GM21447 (cell line): ENCODE measurements around the gene EEF1AKMT3.
A peak's percentile ranks its signal among the peaks of the same experiment; 100 is the strongest.
"Not testable (repeated sequence)": the region's sequence is repeated elsewhere in the genome, so short reads cannot be mapped to it uniquely, and the experiment has no call there.

Experiments
- ATAC-seq: cut with Tn5 transposase; IDR thresholded peaks from one replicate; pipeline ENCODE4 v1.9.1; 2021; ENCODE audit not compliant: unreplicated experiment

The EEF1AKMT3 gene

GRCh38 chr12:57764662-57765002 lies 7.8 kb upstream of the EEF1AKMT3 start:
- ATAC-seq: no peak

DNA sequence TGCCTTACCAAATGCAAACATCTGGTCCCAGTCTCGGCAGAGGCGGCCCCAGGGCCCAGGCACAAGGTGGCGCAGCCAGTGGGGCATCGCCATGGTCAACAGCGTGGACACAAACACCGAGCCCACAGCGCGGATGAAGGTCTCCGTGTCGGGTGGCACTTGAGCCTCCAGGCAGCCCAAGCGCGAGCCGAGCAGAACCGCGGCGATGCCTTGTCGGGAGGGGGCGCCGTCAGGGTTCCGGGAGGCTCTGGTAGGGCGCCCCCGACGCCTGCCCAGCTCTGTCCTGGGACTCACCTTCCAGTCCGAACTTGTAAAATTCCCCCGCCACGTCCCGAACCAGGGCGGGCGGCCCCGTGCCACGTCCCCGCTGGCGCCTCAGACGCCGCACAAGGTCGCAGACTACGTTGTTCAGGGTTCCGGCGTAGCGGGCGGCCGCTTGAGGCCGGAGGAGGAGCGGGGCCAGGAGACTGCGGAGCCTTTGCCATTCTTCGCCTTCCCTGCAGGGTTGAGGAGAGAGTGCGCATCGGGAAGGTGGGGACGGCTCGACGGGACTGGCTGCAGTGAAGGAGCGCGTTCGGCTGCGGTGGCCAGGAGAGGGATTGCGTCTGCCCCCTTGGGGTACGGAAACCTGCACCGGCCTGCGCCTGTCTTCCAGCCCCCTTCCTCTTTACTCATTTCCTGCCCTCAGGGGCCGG lies 7.3 kb upstream of the EEF1AKMT3 start:
- ATAC-seq: no peak

GRCh38 chr12:57765698-57766463 lies 6.5 kb upstream of the EEF1AKMT3 start:
- no peak for ATAC-seq

DNA sequence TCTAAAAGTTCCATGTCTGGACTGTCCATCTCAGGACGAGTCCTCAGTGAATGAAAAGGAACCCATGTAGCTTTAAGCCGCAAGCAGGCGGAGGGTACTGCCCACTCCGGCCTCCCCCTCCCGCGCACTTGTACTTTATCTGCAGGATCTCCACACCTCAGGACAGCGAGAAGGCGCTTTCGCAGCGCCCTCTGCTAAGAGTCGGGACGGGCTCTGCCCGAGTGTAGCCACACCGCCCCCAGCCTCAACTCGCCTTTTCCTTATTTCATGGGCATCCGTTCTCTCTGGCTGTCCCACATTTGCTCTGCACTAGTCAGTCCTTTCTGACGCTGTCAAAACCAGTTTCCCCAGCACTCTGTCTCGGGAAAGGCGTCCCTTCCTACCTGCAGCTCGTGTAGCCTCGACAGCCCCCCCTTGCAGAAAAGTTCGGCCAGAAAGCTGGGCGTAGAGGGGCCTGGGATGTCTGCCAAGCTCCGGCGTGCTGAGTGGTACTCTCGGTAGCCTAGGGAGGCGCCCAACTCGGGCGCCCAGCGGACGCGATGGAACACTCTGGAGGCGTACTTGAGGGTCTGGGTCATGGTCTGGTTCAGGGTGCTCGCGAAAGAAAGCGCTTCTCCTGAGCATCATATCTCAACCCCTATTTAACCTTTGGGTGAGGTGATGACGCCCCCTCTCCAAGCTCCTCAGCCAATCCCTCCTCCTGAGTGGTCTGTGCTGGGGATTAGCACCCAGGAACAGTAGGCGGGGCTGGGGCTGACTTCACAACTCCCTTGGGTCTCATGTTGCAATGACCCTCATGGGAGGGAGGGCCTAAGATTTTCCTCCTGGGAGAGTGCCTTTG lies 5.7 kb upstream of the EEF1AKMT3 start, which contains the start of gene CYP27B1:
Gene CYP27B1 (minus strand): TSS at position 615 of the 841 bp plus-strand sequence. CDS start 37 bp downstream, at position 578.
- no peak for ATAC-seq

DNA sequence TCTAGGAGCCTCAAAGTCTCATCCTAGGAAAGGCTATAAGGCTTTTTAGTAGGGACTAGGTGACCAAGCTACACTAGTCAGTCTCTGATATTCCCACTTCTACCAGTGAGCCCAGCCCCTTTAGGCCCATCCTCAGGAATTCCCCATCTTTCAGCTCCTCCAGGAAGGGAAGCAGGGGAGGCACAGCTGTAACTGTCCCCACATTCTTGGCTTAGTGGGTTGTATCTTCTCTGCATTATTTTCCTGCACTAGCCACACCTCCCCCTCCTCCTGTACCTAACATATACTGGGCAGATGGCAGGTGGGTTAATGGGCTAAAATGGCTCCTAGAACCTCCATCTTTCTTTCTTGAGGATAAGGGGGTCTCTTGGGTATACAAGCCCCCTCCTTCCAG lies 5.1 kb upstream of the EEF1AKMT3 start:
- ATAC-seq: no peak

GRCh38 chr12:57767876-57768275 lies 4.5 kb upstream of the EEF1AKMT3 start:
- ATAC-seq: no peak

DNA sequence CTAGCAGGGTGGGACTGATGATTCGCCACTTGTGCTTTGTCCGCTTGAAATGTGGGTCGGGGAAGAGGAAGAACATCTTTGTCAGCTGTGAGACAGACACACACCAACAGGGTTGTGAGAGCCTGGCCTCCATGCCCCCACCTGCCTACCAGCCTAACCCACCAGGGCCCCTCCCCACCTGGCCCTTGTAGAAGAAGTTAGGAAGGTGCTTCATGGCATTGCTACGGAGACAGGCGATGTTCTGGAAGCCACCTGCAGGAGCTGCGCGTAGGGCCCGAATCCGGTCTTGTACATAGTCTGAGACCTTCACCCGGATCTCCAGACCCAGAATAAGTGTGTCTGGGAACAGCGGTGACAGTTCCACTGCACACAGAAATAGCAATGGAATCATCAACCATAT lies 2.8 kb upstream of the EEF1AKMT3 start:
- ATAC-seq: no peak

- ATAC-seq: no peak
These were observed 1.7 kb upstream of the EEF1AKMT3 start for GRCh38 chr12:57770734-57771133.

DNA sequence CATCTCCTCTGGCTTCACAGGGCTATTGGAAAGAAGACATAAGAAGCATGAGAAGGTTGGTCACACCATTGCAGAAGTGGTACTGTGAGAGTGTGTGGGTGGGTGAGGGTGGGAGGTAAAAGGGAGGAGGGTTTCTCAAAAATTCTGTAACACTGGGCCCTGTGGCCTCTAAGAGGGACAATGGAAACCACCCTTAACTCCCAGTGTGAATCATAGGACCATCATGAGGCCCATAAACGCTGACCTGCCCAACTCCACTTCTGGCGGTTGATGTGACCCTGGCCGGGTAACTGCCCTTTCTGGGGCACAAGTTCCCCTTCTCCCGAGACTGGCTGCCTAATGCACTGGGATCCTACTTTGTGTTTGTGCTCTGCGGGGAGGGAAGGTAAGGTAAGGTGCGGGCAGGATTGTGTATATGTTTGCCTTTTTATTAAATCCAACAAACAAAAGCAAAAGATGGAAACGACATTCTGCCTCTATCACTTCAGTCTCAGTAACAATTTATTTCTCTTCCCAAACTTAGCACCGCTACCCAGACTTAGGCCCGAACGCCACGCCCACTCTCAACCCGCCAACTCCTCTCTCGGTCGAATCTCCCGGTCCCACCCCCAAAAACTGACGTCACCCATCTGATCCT lies 1.1 kb upstream of the EEF1AKMT3 start:
- peak; percentile 72 for ATAC-seq

- peak; percentile 81 for ATAC-seq
These were observed 463 bp upstream of the EEF1AKMT3 start, which contains the start of gene METTL1 for GRCh38 chr12:57771873-57772428. METTL1 (minus strand) TSS chr12:57772105; CDS start chr12:57772083, 22 bp downstream.

GRCh38 chr12:57774634-57775033 lies 2.2 kb downstream of the EEF1AKMT3 start:
- not testable (repeated sequence) for ATAC-seq

DNA sequence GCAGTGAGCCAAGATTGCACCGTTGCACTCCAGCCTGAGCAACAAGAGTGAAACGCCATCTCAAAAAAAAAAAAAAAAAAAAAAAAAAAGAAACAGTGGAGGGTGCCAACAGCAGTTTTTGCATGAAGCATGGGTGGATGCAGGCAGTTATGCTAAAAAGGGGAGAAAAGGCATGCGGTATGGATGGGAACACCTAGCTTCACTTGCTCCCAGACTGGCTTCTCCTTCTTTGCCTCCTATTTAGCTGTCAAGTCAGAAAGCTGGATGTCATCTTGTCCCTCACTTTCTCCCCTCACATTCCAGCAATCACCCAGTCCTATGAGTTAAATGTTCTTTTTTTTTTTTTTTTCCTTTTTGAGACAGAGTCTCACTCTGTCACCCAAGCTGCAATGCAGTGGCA lies 2.6 kb downstream of the EEF1AKMT3 start:
- ATAC-seq: no peak

DNA sequence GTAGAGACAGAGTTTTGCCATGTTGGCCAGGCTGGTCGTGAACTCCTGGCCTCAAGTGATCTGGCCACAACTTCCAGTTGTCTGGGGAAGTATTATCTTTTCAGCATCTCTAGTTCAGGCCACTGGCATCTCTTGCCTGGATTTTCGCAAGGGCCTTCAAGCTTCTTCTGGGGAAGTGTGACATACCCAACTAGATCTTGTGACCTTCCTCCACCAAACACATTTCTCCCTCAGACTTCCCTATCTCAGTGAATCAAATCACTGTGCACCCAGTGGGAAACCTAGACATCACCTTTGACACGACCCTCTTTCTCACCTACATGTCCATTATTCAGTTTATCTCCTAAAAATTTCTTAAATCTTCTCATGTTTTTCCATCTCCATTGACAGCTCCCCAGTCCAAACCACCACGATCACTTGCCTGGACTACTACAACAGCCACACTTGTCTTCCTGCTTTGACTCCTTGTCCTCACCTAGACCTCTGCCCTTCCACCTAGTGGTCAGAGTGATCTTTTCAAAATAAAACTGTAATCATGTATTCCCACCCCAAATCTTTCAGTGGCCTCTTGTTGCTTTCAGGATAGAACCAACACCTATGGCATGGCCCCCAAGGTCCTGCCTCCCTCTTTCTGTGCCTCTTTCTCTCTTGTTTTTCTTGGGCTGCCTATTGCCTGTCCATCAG lies 3.3 kb downstream of the EEF1AKMT3 start:
- ATAC-seq: no peak

GRCh38 chr12:57776247-57776587 lies 3.8 kb downstream of the EEF1AKMT3 start:
- ATAC-seq: no peak

DNA sequence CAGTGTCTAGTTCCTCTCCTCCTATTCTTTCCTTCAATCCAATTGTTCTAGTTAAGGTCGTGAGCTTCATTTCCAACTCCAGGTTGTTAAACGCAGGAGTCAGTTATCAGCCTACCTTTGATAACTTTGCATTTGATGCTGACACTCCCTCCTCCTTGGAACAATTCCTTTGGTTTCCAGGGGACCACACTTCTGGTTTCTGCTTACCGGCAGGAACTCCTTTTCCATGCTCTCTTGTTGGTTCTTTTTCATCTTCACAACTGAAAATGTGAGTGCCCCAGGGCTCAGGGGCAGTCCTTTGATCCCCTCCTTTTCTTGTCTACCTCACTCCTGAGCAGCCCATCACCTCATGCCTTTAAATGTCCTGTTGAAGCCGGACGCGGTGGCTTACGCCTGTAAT lies 5.0 kb downstream of the EEF1AKMT3 start:
- no peak for ATAC-seq

DNA sequence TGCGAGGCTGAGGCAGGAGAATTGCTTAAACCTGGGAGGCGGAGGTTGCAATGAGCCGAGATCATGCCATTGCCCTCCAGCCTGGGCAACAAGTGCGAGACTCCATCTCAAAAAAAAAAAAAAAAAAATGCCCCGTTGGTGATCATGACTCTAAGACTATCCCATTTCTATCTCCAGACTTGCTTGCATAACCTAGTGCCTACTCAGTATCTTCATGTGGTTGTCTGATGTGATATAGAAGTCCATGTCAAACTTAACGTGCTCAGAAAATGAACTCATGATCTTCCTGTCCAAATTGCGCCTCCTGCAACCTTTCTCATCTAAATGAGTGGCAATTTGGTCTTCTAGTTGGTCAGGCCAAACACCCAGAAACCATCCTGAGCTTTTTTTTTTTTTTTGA lies 5.5 kb downstream of the EEF1AKMT3 start:
- ATAC-seq: no peak

DNA sequence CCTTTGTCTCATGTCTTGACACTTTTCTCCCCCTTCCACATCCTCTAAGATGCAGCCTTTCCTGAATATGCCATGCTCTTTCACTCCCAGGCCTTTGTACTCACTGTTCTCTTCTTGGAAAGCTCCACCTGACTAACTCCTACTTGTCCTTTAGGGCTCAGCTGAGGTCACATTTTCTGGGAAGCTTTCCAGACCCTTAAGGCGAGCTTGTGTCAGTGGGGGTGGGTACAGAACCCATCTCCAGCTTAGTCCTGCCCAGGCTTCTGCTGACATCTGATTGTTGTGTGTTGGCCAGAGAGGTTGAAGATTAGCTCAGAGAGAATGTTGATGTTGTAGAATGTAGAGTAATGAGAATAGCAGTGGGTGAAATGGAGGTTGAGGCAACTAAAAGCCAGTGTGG lies 7.3 kb downstream of the EEF1AKMT3 start:
- no peak for ATAC-seq

GRCh38 chr12:57780284-57780897 lies 8.0 kb downstream of the EEF1AKMT3 start:
- no peak for ATAC-seq

- no peak for ATAC-seq
These were observed 8.8 kb downstream of the EEF1AKMT3 start for GRCh38 chr12:57781244-57781643.

- ATAC-seq: no peak
These were observed 9.4 kb downstream of the EEF1AKMT3 start for GRCh38 chr12:57781801-57782200.
